ENCODE data around the gene PFDN5.

PFDN5 gene

DNA sequence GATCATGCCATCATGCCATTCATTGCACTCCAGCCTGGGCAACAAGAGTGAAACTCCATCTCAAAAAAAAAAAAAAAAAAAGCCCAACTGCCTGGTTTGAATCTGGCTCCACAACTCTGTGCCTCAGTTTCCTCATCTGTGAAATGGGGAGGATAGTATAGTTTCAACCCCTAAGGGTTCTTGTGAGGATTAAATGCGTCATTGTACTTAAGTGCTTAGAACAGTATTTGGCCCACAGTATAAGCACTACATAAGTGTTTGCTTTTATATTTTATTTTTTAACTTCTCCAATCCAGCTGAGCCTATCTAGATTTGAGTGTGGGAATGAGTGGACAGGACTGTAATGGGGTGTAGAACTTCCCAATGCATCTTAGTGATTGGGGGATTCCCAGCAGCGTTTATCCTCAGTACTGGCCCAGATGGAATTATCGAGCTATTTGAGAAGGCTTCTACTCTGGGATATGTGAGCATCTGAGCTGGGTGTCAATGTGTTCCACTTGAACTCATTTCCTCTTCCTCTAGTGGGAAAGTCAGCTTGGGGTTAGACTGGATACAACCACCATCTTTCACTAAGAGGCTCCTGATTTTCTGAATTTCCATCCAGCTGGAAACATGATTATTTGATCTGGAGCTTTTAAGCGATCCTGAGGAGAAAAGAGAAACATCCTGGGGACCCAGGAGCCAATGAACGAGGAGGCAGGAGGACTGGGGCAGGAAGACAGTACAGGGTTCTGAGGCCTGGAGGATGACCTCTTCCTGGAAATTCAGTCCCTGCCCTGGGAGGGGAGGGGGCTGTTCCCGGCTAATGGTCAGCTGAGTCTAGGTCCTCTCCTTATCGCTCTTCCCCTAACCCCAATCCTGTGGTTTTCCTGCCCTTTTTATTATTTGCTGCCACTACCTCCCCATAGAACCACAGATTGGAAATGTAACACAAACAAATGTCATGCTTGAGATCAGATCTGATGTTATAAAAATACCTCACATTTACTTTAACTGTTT is 36.5 kb upstream of the PFDN5 start:
- no peak for DNase-seq (ENCODE audit: low read depth)
- TF ChIP-seq, protein P1, sequence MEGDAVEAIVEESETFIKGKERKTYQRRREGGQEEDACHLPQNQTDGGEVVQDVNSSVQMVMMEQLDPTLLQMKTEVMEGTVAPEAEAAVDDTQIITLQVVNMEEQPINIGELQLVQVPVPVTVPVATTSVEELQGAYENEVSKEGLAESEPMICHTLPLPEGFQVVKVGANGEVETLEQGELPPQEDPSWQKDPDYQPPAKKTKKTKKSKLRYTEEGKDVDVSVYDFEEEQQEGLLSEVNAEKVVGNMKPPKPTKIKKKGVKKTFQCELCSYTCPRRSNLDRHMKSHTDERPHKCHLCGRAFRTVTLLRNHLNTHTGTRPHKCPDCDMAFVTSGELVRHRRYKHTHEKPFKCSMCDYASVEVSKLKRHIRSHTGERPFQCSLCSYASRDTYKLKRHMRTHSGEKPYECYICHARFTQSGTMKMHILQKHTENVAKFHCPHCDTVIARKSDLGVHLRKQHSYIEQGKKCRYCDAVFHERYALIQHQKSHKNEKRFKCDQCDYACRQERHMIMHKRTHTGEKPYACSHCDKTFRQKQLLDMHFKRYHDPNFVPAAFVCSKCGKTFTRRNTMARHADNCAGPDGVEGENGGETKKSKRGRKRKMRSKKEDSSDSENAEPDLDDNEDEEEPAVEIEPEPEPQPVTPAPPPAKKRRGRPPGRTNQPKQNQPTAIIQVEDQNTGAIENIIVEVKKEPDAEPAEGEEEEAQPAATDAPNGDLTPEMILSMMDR (conservative IDR thresholded peaks at IDR 0.05; ENCODE audit: low read length), result no peak
- H3K4me3 ChIP-seq (ENCODE audit: low read length), result no peak overlapping the region

GRCh38 chr12:53259891-53260290 is 35.5 kb upstream of the PFDN5 start:
- no peak for DNase-seq (ENCODE audit: low read depth)
- no peak overlapping the region for H3K4me3 ChIP-seq (ENCODE audit: low read length)
- TF ChIP-seq, protein P1 (conservative IDR thresholded peaks at IDR 0.05; ENCODE audit: low read length), result no peak

- DNase-seq (ENCODE audit: low read depth), result no peak
- TF ChIP-seq, protein P1 (conservative IDR thresholded peaks at IDR 0.05; ENCODE audit: low read length), result no peak
Observed at GRCh38 chr12:53265783-53266182, 29.6 kb upstream of the PFDN5 start.

GRCh38 chr12:53267306-53267998 is 27.9 kb upstream of the PFDN5 start:
- TF ChIP-seq, protein P1 (conservative IDR thresholded peaks at IDR 0.05; ENCODE audit: low read length), result no peak
- DNase-seq (ENCODE audit: low read depth), result no peak
- peak overlapping the region; percentile 95 for H3K4me3 ChIP-seq (ENCODE audit: low read length)

More at GRCh38 chr12:53265783-53266182, 29.6 kb upstream of the PFDN5 start:
- H3K4me3 ChIP-seq (ENCODE audit: low read length), result no peak overlapping the region

DNA sequence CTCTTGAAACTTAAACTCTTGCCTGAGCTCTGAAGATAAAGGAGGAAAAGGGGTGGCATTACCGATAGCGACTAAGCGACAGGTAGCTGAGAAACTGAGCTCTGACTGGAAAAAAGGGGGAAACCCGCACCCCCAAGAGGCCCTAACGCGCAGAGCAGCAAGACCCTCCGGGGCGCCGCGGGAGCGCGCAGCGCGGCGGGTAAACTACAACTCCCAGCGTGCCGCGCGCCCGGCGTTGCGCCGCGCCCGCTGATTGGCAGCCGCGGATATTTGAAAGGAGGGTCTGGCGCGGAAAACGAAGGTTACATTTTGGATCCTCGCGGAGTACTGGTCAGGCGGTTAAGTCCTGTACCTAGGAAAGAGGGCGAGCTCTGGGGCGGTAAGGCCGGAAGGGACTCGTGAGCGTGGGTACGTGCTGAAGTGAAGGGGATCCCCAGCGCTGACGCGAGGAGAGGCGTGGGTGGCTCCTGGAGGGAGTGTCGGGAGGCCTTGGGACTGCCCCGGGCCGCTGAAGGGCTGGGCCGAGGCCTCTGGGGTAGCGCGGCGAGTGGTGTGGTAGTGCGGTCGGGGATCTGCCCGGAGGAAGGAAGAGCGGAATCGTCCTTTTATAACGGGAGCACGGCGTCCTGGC is 27.2 kb upstream of the PFDN5 start, which contains the start of gene ESPL1:
TSS of gene ESPL1 (plus strand) at position 301 of the 631 bp plus-strand sequence. CDS start 468 bp downstream, outside the sequence.
- peak within 1 kb of the TSS; percentile 95 for H3K4me3 ChIP-seq (ENCODE audit: low read length)
- peak; percentile 54 for DNase-seq (ENCODE audit: low read depth)
- TF ChIP-seq, protein P1 (conservative IDR thresholded peaks at IDR 0.05; ENCODE audit: low read length), result peak; percentile 48

- peak overlapping the region; percentile 95 for H3K4me3 ChIP-seq (ENCODE audit: low read length)
- DNase-seq (ENCODE audit: low read depth), result peak; percentile 17
- TF ChIP-seq, protein P1 (conservative IDR thresholded peaks at IDR 0.05; ENCODE audit: low read length), result no peak
Observed at GRCh38 chr12:53268630-53269562, 26.4 kb upstream of the PFDN5 start.

Data from AG10803 (cell line).